ENCODE results near the gene DDR1.
A peak's percentile ranks its signal among the peaks of the same experiment; 100 is the strongest.

DDR1 gene

DNA sequence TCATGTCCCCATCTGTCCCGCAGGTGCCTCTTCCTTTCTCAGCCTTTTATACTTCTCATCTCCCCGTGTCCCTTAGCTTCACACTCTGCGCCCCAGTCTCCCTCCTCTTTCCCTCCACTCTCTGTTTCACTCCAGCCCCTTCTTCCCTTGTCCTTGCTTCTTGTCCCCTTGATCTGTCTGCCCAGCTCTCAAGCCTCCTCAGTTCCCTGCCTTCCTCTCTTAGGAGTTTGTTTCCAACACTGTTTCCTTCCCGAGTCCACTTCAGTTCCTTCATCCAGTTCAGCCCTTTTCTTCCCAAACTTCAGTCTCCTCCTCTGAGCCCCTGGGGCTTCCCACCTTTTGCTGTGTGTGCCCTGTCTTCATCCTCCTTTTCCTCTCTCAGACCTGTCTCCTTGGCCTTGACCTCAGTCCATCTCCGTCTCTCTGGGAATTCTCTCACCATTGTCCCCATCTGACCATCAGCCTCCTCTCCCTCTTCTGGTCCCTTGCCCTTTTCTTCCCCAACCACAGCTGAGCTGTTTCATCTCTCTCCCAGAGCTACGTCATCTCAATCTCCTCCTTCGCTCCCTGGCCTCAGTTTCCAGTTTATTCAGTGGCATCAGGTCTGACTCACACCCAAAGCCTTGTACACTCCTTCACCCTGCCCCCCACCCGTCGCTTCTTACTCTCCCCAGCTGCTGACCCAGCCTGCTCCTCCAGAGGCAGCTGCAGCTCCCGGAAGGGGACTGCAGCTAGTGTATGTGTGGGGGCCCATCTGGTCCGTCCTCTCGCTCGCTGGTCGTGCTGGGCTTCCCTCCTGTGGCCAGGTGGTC, 2.7 kb upstream of the DDR1 start:
- DNase-seq, result no peak

DNA sequence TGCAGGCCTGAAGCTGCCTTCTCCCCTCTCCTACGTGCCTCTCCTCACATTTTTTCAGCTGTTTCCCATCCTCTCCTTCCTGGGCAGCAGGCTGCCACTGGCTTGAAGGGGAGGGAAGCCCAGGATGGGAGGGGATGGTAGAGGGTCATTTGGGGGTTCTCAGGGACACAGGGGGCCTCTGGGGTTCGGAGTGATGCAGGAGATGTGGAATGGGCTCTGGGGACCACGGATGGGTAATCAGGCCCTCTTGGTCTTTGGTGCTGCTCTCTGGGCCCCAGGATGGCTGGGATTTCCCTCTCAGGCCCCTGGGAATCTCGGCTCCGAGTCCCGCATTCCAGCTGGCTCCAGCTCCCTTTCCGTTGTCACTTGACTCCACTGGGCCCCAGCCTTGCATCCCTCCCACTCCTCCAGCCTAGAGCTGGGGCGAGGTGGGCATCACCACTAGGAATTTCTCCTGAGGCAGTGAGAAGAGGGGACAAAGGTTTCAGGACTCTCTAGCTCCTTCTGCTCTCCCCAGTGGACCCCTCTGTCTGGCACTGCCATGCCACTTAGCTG, 2.0 kb upstream of the DDR1 start:
- no peak for DNase-seq

GRCh38 chr6:30882759-30883684, 1.3 kb upstream of the DDR1 start:
- no peak for DNase-seq

DNA sequence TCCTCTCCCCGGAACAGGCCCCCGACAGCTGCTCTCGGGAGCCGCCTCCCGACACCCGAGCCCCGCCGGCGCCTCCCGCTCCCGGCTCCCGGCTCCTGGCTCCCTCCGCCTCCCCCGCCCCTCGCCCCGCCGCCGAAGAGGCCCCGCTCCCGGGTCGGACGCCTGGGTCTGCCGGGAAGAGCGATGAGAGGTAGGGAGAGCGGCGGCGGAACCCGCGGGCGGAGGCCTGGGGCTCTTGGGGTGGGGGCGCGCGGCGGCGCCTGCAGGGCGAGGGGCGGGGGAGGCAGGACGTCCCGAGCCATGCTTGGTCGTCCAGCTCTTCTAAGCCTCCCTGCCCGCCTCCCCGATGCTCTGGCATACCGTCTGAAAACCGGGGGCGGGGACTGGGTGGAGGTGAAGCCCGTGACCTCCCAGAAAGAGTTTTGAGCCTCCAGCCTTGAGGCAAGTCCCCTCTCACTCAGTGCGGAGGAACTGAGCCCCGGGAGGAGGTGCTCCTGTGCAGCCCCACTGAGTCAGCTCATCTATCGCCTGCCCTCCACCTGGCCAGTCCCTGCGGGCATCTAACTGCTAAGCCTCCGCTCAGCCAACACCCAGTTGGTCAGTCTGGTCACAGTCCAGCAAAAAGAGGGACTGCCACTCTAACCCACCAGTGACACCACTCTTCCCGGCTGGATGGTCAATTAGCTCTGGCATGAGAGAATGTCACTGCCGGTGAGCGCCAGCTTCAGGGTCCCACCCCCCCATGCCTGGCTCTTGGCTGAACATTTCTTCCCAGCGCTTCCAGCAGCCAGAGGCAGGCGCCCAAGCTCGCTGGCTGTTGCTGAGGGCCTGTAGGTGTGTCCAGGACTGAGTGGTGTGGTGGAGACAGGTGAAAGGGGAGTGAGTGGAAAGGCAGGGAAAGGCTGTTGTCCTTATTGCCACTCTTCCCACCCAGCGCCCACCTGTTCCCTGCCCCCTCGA, 482 bp downstream of the DDR1 start:
- peak; percentile 27 for DNase-seq

- DNase-seq, result no peak
These were observed 1.2 kb downstream of the DDR1 start for GRCh38 chr6:30885481-30885998.

DNA sequence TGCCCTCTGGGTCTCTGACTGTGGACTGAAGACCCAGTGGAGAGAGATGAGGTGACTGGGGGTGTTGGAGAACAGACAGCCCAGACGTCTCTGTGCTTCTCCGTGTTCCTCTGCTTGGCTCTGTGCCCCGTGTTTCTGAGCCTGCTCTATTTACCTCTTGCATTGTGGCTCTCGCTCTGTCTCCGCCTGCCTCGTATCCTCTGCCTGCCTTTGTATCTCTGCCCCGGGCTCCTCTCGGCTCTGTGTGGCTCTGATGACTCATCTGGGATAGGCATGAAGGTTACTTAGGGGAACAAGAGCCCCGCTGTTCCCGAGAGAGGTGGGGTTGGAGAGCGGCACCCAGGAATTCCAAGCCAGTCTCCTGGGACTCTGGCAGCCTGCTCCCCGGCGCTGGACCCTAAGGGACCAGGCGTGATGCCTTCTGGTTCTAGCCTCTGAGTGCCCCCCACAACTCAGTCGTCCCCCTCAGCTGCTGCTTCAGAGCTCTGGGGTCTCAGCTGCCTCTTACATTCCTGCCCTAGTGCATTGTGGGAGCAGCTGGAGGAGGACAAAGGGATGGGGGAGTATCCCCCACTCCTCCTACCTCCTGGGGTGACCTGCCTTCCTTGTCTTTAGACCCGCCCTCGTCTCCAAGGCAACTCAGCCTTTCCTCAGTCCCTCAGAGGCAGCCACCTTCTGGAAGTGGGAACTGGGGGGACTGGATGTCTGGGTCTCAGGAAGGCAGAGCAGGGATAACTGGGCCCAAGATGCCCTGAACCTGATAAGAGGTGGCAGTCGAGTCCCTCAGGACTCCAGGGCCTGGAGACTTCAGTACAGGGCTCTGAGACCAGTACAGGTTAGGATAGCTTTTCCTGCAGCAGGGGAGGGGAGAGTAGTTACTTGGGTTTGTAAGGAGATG, 1.9 kb downstream of the DDR1 start:
- peak; percentile 36 for DNase-seq

DNA sequence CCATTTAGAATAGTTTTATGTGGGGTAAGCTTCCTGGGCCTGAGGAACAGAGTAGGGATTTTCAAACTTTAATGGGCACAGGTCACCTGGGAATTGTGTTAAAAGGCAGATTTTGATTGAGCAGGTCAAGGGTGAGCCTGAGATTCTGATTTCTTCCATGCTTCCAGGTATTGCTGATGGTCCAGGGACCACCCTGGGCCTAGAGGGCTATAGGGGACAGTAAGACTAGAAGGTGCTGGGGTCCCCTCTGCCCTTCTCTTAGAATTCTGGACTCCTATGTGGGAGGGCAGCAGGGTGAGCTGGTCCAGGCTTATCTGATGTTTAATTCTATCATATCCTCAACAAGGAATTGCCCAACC, 2.6 kb downstream of the DDR1 start:
- DNase-seq, result no peak

DNA sequence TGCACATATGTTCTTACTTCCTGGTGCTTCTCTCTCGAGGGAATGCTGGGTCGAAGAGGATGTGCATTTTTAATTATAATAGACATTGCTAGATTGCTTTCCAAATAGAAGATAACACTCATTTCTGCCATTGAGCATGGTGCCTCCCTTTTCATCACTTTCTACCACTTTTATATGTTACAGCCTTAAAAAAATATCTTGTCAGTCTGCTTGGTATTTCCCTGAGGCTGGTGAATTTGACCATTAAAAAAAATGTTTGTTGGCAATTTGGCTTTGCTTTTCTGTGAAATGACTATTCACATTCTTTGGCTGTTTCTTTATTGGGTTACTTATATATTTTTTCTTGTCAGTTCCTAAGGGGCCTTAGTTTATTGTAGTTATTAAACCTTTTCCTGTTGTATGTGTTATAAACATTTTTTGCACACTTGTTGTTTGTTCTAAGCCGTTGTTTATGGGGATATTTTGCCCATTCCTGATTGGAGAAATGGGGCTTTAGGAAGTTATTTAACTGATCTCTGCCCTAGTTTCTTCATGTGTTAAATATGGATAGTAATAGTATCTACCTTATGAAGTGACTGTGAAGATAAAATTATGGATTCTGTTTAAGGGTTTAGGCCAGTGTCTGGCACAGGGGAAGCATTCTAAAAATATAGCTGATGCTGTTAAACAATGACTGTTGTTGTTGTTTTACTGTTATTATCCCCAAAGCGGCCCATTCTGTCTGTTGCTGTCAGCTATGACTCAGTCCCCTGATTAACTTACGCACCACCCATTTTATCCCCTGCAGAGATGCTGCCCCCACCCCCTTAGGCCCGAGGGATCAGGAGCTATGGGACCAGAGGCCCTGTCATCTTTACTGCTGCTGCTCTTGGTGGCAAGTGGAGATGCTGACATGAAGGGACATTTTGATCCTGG, 3.8 kb downstream of the DDR1 start:
- no peak for DNase-seq

- no peak for DNase-seq
These were observed 4.6 kb downstream of the DDR1 start for GRCh38 chr6:30888816-30889495.

- DNase-seq, result no peak
These were observed 5.2 kb downstream of the DDR1 start for GRCh38 chr6:30889496-30889885.

- DNase-seq, result no peak
These were observed 5.8 kb downstream of the DDR1 start for GRCh38 chr6:30889921-30890645.

GRCh38 chr6:30890646-30891449, 6.5 kb downstream of the DDR1 start:
- DNase-seq, result no peak

DNA sequence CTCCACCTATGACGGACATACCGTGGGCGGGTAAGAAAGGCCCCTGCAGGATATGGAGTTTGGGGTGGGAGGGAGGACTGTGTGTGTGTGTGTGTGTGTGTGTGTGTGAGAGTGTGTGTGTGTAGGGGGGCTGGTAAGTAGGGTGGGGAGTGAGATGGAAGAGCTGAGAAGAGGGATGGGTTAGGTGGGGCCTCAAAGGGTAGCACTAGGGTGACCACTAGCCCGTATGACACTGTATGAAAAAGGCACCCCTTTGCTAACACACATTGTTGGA, 7.1 kb downstream of the DDR1 start:
- DNase-seq, result no peak

DNA sequence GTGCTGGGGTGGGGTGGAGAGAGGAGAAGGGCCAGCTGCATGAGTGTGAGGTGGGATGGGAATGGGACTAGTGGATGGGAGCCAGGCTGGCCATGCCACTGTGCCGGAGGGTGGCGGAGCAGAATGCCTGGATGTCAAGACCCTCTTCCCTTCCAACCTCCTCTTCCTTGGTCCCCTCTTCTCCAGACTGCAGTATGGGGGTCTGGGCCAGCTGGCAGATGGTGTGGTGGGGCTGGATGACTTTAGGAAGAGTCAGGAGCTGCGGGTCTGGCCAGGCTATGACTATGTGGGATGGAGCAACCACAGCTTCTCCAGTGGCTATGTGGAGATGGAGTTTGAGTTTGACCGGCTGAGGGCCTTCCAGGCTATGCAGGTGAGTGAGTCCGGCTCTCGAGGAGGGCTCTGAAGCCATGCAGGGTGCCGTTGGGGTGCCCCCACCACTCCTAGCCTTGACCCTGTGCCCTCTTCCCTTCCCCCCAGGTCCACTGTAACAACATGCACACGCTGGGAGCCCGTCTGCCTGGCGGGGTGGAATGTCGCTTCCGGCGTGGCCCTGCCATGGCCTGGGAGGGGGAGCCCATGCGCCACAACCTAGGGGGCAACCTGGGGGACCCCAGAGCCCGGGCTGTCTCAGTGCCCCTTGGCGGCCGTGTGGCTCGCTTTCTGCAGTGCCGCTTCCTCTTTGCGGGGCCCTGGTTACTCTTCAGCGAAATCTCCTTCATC, 7.7 kb downstream of the DDR1 start:
- no peak for DNase-seq

DNA sequence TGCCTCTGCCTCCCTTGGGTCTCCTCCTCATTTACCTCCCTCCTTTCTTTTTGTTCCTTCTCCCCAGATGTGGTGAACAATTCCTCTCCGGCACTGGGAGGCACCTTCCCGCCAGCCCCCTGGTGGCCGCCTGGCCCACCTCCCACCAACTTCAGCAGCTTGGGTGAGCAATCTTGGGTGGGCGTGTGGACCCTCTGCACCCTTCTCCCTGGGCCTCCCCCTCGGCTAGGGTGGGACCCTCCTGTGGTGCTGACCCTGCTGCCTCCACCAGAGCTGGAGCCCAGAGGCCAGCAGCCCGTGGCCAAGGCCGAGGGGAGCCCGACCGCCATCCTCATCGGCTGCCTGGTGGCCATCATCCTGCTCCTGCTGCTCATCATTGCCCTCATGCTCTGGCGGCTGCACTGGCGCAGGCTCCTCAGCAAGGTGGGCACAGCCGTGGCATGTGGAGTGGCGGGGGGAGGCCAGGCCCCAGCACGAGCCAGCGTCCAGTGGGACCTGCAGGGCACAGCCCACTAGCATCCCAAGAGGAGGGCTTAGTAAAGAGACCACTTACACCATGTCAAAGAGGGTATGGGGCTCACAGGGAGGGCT, 8.8 kb downstream of the DDR1 start:
- DNase-seq, result no peak

- DNase-seq, result no peak
These were observed 9.3 kb downstream of the DDR1 start for GRCh38 chr6:30893666-30894065.

GRCh38 chr6:30894381-30894780, 10.1 kb downstream of the DDR1 start:
- no peak for DNase-seq

Data from activated CD4-positive, alpha-beta T cell treated with anti-CD3 and anti-CD28 coated beads, Interleukin-2, amount 50 U/mL, for 1 hour (primary cell).